Sigmoid colon (tissue), 4 donors: ENCODE results near the gene SLBP.

Experiments
- POLR2AphosphoS5 ChIP-seq, 4 donors: sonication (generic); formaldehyde crosslinking; IDR thresholded peaks; one replicate each; pipeline ENCODE4 v1.6.1; 2017; ENCODE audit warnings: antibody characterized with exemption in 4 of 4
- TF ChIP-seq, protein P1 (sequence below), 4 experiments: fragments of 450-650 bp in 3 of 4; fragments of 200-600 bp in 1 of 4; IDR thresholded peaks; one replicate each; pipeline ENCODE4 v1.5.1; 2016 to 2019; ENCODE audit warnings: antibody characterized with exemption in 4 of 4, mild to moderate bottlenecking in 3 of 4, moderate library complexity in 2 of 4

DNA sequence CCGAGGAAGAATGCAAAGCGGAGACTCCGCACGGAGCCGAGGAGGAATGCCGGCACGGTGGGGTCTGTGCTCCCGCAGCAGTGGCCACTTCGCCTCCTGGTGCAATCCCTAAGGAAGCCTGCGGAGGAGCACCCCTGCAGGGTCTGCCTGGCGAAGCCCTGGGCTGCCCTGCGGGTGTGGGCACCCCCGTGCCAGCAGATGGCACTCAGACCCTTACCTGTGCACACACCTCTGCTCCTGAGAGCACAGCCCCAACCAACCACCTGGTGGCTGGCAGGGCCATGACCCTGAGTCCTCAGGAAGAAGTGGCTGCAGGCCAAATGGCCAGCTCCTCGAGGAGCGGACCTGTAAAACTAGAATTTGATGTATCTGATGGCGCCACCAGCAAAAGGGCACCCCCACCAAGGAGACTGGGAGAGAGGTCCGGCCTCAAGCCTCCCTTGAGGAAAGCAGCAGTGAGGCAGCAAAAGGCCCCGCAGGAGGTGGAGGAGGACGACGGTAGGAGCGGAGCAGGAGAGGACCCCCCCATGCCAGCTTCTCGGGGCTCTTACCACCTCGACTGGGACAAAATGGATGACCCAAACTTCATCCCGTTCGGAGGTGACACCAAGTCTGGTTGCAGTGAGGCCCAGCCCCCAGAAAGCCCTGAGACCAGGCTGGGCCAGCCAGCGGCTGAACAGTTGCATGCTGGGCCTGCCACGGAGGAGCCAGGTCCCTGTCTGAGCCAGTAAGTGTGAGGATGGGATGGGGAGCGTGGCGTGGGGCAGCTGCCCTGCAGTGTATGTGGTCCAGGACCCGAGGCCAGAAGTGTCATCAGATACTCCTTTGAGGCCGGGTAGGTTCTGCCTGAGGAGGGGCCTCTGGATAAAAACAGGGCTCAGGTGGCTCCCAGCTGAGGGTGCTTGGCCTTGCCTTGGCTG, 16.2 kb upstream of the SLBP start:
- TF ChIP-seq, protein P1, sequence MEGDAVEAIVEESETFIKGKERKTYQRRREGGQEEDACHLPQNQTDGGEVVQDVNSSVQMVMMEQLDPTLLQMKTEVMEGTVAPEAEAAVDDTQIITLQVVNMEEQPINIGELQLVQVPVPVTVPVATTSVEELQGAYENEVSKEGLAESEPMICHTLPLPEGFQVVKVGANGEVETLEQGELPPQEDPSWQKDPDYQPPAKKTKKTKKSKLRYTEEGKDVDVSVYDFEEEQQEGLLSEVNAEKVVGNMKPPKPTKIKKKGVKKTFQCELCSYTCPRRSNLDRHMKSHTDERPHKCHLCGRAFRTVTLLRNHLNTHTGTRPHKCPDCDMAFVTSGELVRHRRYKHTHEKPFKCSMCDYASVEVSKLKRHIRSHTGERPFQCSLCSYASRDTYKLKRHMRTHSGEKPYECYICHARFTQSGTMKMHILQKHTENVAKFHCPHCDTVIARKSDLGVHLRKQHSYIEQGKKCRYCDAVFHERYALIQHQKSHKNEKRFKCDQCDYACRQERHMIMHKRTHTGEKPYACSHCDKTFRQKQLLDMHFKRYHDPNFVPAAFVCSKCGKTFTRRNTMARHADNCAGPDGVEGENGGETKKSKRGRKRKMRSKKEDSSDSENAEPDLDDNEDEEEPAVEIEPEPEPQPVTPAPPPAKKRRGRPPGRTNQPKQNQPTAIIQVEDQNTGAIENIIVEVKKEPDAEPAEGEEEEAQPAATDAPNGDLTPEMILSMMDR (IDR thresholded peaks at IDR 0.05) = no peak
- no peak for TF ChIP-seq POLR2AphosphoS5 (IDR thresholded peaks at IDR 0.05)
